Measurements from ENCODE around the gene USP31.
"Not testable (repeated sequence)": the region's sequence is repeated elsewhere in the genome, so short reads cannot be mapped to it uniquely, and the experiment has no call there.

The USP31 gene

DNA sequence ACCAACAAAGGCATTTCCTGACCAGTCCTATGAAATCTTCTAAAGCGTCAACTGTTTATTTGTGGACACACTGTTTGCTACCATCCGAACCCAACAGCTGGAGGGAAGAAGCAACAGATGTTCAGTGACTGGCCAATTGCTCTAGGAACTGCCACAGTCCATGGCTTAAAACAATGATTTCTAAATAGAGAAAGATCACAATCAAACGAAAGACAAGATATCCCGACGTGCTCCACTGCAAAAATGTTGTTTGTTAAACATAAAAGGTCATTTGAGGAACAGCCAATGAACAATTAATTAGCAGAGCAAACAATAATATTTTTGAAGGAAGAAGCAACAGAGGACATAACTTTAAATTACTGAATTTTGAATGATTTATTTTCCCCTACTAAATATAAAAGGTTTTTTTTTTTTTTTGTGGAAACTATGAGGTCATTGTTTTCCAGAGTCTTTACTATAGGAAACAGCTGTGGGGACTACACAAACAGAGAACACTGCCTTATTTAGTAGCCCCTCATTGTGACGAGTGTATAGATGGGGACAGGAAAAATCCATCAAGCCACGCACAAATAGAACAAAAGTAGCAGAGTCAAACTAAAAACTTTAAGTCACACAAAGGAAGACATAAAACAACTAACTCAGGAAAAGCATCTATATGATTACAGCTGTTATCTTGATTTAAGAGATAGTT, 17.2 kb downstream of the USP31 start:
- no peak for DNase-seq

DNA sequence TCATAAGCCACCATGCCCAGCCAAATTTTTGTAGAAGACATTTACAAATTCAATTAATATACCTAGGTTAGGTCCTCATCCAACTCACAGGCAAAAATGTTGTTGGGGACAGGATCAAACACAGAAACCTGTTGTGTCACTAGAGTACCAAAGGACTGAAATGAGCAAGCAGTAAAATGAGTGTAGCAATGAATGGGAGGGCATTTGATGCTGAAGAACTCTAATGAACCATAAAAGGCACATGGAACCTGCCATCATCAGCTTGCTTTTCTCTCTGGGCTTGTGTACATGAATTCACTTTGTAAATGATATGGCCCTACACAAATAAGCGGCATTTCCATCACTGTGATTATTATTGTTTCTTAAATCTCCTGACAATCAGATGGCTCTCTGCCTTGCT, 17.8 kb downstream of the USP31 start:
- DNase-seq = no peak

GRCh38 chr16:23131036-23131435, 18.2 kb downstream of the USP31 start:
- DNase-seq = no peak

DNA sequence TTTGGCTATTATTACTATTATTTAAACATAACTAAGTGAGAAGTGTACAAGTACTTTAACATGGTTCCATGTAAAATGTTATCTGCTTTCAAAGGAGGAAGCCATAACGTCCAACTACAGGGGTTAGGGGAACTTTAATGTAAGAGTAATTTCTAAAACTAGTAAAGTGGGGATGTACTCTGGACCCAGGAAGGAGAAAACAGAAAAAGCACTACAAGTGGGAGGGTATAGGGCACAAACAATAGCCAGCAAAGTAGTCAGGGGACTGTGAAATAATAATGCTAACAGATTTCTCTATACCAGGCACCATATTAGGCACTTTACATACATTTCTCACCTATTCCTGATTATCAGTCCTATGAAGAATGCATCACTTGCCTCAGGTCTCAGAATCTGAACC, 19.6 kb downstream of the USP31 start:
- DNase-seq = no peak

GRCh38 chr16:23128056-23128455, 21.2 kb downstream of the USP31 start:
- DNase-seq = no peak

DNA sequence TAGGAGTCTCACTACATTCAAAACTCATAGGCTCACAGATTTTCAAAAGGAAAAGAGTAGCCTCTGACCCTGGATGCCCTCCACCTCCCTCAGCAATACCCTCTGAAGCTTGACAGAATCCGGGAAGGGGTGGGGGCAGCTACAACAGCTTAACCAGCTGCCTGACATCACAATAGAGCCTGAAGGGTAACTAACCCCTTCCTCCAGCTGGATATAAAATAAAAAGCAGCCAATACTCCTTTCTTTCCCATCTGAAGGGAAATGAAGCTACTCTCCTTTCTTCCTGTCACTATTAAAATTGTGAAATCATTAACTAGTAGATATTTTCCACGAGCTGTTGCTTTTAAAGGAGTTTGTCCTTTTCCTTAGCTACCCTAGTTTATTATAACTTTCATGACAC, 24.0 kb downstream of the USP31 start:
- DNase-seq = no peak

DNA sequence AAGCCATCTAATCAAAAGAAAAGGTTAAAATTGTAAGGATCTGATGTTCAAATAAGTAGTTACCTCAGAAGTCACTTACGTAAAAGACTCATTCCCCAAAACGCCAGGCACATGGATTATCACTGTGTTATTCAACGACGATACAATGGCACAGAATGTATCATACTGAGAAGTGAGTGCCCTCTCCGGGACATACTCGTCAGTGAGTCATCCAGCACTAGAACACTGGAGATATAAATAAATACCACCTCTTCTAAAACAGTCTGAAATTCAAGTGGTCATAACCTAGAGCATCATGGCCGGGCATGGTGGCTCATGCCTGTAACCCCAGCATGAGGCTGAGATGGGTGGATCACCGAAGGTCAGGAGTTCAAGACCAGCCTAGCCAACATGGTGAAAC, 24.9 kb downstream of the USP31 start:
- DNase-seq = peak; percentile 75

DNA sequence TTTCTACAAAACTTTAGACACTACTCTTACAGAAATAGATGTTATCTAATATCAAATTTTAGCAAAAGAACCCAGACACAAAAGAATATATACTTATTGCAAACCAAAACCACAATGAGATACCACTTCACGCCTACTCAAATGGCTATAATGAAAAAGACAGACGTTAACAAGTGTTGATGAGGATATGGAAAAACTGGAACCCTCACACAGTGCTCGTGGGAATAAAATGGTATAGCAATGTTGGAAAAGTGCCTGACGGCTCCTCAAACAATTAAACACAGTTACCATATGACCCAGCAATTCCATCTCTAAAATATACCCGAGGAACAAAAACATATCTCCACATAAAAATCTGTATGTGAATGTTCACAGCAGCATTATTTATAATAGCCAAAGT, 27.1 kb downstream of the USP31 start:
- no peak for DNase-seq

GRCh38 chr16:23121024-23121423, 28.2 kb downstream of the USP31 start:
- no peak for DNase-seq

DNA sequence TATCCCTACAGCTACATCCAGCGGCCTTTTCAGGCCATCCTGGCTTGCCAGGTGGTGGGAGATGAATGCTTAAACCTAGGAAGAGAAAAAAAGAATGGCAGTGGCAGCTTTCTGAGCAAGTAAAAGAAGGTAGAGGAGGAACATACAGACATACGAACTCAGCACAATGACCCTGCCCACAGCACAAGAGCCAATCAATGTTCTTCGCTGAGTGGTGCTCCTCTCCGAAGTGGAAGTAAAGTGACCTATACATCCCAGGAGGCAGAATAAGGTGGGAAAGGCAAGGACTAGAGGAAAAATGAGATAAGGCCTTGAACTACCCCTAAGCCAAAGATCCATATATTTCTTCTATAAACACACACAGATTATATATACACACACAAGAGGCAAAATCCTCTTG, 28.7 kb downstream of the USP31 start:
- no peak for DNase-seq

DNA sequence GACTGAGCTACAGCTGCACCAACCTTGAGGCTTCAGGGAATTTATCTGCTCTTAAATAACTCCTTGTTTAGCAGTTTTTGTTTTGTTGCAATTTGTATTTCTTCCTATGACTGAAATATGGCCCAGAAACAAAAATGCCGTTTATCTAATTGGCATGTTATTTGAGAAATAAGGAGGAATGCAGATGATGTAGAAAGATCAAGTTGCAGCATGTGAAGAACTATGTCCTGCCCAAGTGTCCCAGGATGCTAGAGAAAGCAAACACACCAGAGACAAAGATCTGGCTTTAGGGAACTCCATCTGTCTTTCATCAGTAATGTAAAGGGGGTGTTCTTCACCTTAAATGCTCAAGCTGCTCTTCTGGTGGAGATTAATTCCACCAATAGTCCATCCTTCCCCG, 29.7 kb downstream of the USP31 start:
- no peak for DNase-seq

DNA sequence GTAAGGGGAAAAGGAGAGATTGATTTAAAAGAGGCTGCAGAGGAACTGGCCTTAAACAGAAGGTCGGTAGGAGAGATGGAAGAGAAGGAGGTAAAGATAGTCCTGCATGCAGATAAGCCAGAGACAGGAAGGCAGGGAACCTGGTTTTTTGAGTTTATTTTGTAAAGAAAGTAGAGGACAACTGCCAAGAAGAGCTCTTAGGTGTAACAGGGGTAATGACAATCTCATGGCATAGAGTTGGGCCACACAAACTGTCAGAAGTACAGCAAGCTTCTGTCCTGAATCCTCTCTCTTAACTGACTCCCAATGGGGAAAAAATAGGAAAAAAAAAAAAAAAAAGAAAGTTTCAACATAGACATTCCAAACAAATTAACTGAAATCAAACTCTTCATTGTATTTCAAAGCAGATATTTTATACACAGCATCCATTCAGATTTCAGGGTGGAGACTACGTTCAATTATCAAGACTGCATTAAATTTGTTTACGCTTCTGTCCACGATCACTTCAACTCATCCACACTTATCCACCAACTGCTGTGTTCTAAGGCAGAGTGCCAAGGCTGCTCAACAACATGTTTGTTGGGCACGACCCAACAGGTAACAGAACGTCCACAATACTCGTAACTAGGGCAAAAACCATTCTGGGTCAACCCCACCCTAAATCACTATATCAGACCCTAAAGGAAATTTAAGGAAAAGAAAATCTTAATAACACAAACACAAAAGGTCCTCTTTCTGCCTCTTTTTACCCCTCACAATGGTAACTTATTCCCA, 34.9 kb downstream of the USP31 start:
- no peak for DNase-seq

GRCh38 chr16:23113185-23113584, 36.1 kb downstream of the USP31 start:
- DNase-seq = no peak

DNA sequence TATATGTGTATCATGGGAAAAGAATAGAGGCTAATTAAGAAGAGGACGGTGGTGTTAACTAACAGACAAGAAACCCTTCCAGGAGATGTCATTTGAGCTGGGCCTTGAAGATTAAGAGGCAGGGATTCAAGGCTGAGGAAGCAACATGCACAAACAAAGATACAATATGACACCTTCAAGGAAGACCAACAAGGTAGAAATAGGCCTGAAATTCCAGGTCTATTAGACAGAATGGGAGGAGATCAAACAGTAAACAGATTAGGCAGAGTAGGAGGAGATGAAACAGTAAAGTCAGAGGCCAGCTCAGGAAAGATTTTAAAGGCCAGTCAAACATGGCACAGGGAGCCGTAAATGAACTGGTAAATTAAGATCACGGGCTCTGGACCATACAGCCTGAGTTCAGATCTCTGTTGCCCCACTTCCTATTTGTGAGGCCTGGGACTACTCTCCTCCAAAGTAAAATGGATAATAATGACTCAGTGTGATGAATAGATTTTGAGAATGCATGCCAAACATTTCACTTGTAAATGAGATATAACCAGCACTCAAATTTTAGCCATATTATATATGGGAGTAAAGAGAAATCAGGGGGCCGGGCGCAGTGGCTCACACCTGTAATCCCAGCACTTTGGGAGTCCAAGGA, 38.9 kb downstream of the USP31 start:
- DNase-seq = no peak

DNA sequence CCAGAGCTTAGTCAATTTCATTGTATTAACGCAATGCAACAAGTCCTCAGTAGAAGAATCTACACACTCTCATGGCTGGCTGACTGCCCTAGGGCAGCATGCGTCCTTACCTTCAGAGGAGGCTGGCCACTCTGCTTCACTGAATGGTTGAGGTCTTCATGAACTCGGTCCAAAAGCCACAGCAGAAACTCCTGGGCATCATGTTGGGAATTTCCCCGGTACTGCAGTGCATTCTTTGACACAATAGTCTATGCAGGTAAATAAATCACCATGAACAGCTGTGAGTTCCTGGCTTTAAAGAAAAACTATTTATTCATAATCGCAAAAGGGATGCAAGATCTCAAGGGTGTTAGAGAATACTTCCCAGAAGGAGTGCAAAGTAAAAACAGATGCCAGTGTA, 41.3 kb downstream of the USP31 start:
- DNase-seq = no peak

- DNase-seq = no peak
Observed at GRCh38 chr16:23107117-23107516, 42.1 kb downstream of the USP31 start.

DNA sequence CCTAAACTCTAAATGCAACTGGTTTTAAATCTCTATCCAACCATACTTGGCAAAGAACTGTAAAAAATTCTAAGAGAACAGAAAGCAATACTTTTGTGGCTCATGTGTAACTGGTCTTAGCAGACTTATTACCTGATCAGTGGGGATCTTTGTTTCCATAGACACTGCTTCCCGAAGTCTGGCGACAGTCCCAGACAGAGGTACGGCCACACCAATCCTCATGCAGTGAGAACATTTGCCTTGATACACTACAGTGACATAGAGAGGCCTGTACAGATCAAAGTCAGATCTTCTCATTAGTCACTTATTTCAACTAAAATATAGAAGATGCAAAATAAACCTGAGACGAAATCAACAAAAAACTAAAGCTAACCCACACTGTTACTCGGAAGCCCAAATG, 43.9 kb downstream of the USP31 start:
- DNase-seq = no peak

DNA sequence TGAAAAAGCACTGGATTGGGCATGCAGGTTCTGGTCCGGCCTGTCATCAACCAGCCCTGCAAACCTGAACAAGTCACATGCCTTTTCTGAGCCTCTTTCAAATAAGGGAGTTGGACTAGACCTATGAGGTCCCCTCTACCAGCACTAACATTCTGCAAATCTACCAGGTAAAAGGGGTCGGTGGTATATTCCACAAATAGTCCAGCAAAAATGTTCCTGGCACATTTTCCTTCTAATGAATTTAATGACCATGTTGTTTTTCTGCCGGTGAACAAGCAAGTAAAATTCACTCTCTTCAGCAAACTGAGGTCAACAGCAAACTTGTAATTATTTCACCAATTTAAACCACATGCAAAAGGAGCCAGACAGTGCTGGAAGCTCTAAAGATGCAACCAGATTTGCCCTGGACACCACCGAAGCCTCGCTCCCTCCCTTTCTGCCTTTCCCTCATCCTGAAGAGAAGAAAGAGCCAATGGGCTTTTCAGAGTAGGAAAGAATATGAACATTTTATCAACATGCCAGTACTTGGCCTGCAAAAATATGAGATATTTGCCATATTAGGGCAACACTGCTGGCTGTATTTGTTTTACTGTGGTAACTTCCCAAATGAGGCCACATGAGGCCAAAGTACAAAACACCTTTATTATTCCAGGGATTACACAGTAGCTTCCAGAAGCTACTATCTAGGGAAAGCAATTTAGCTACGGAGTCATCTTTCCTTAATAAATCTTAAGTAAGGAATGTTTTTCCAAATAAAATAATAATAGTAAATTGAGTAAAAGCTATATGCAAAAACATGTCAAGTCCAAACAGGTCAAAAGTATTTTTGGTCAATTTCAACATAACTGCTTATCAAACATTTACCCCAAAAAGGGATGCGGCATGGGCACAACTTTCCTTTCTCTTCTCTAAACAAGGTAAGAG, 45.0 kb downstream of the USP31 start:
- DNase-seq = no peak

- no peak for DNase-seq
Observed at GRCh38 chr16:23103603-23104002, 45.6 kb downstream of the USP31 start.

DNA sequence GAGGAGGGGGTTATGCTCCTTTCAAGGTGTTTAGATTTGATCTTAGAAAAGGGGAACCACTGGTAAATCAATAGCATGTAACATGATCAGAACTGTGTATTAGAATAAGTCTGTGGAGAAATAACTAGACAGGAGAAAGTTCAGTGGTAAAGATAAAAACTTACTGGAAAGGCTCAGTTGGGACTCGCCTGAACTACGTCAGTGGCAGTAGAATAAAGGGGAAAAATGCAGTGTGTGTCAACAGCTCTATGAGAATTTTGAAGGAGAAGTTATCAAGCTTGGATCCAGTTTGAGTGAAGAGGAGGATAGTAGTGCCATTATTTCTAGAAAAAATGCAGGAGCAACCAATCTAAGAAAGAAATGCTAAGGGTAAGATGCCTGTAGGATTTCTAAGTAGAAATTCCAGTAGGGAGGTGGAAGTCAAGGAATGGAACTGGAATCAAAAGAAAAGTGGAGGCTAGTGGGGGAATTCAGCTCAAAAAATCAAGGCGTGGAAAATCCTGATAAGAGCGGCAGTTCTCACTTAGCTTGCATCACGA, 48.2 kb downstream of the USP31 start:
- DNase-seq = no peak

GRCh38 chr16:23096450-23096849, 52.8 kb downstream of the USP31 start:
- peak; percentile 76 for DNase-seq

DNA sequence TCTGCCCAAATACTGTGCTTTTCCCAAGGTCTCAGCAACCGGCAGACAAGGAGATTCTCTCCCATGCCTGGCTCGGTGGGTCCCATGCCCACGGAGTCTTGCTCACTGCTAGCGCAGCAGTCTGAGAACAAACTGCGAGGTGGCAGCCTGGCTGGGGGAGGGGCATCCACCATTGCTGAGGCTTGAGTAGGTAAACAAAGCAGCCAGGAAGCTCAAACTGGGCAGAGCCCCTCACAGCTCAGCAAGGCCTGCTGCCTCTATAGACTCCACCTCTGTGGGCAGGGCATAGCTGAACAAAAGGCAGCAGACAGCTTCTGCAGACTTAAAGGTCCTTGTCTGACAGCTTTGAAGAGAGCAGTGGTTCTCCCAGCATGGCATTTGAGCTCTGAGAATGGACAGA, 55.1 kb downstream of the USP31 start:
- not testable (repeated sequence) for DNase-seq

GRCh38 chr16:23092801-23093117, 56.5 kb downstream of the USP31 start:
- no peak for DNase-seq
